Psoas muscle (tissue), 8 donors: ENCODE measurements around the gene MALRD1. TPM values are rescaled to one million over a fixed set of nuclear protein-coding genes. Genes with fewer than 3 reads are reported as not detected.

Experiments used
- ATAC-seq, 4 donors: fragments of 200-7000 bp; cut with Tn5 transposase; one replicate each; pipeline ENCODE4 v1.9.1; 2020; ENCODE audit warnings: moderate library complexity in 3 of 4, mild to moderate bottlenecking in 2 of 4
- DNase-seq, 2 donors: peaks; one replicate each; pipeline ENCODE4 v3.0.0-alpha.2; 2020
- H3K27ac ChIP-seq: fragments of 200-600 bp; one replicate; pipeline ENCODE4 v1.8.0; 2022
- H3K27me3 ChIP-seq, 3 donors: fragments of 200-600 bp in 1 of 3; one replicate each; pipeline versions ENCODE4 v1.6.1 to v1.8.0; 2013 to 2022; ENCODE audit warnings: low read length in 2 of 3, mild to moderate bottlenecking in 2 of 3, moderate library complexity in 1 of 3; ENCODE audit not compliant: insufficient read depth in 3 of 3
- H3K36me3 ChIP-seq, 2 donors: fragments of 200-600 bp in 1 of 2; one replicate each; pipeline versions ENCODE4 v1.6.1 to v1.8.0; 2013 to 2022; ENCODE audit warnings: low read depth in 1 of 2, mild to moderate bottlenecking in 1 of 2, moderate library complexity in 1 of 2; ENCODE audit not compliant: insufficient read depth in 1 of 2
- H3K4me1 ChIP-seq: fragments of 200-600 bp; one replicate; pipeline ENCODE4 v1.8.0; 2022
- H3K4me3 ChIP-seq: fragments of 200-600 bp; one replicate; pipeline ENCODE4 v1.8.0; 2022; ENCODE audit warnings: mild to moderate bottlenecking
- H3K9me3 ChIP-seq: fragments of 200-600 bp; one replicate; pipeline ENCODE4 v1.8.0; 2022
- CTCF ChIP-seq: fragments of 200-600 bp; IDR thresholded peaks from one replicate; pipeline ENCODE4 v1.8.0; 2022; ENCODE audit warnings: antibody characterized with exemption
- WGBS, 3 donors: extraction: QIAGEN DNeasy Blood & Tissue Kit; methylation state at CpG; one replicate each; pipeline versions ENCODE4 v1.1.6 to v1.1.7; 2013; 5-methylcytosine and 5-hydroxymethylcytosine counted together
- intact Hi-C, 2 donors: fragments of 100-400 bp; cut with DNase I; formaldehyde crosslinking; loops; one replicate each; pipeline versions ENCODE4 v1.11.0 to v1.14.2; 2022
- polyA plus RNA-seq, 3 donors: library from polyadenylated mRNA; stranded (reverse); fragments of 200-250 nt; gene quantifications; one replicate each; pipeline ENCODE4 v1.2.3, GENCODE V29; 2013
- total RNA-seq, 4 donors: library from RNA; stranded (reverse); fragmentation: NEBNext Ultra II Directional in 2 of 4; extraction: Animal tissue kit (Norgen Biotek cat#: 25700) in 2 of 4; gene quantifications; one replicate each; pipeline versions ENCODE4 v1.2.1 to v1.2.4, GENCODE V29; 2021 to 2023
- donor health status: healthy with polysubstance abuse.
- donor health status: DM: no; HTN: no; CAD: no; lungs with moderate emphysema.
- donor health status: Bipolar disorder and iron deficiency.
- donor health status: healthy.
- donor health status: DM: yes; HTN: yes; CAD: no.
- donor health status: DM: no; HTN: no; CAD: no.
- donor health status: DM: no; HTN: no; CAD: no.
- donor health status: DM: yes; HTN: yes; CAD: no.

Gene MALRD1
- total and polyA plus RNA-seq, 7 donors: 0.12 to 0.39 (median 0.27) TPM; not detected in 3

DNA sequence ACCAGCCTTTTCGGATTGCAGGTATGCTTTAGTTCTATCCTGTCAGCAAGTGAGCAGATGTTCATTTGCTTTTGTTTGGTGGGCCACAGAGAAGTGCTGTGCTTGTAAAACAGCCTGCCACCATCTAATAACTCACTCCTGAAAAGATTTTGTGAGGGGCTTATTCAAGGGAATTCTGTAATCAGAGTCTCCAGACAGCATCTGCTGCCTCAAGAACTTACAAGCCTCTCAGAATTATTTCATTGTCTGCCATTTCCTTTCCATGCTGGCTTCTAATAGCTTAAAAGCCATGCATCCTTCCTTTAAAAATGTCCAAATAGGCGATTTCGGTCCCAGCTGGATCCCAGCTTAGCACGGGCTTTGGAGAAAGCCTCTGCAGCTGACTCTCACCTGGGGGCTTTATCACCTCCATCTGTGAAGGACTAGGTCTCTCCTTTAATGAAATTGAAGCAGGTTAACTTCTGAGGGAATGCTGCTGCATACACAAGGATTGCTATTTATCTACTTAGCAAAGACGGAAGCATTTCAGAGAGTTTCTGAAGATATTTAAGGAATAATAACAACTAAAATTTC is 48.0 kb downstream of the MALRD1 start:
- no peak for ATAC-seq
- Histone ChIP-seq H3K36me3 (no peaks in the 10 kb centered on the region), H3K4me1 (no peaks in the 10 kb centered on the region), H3K9me3 (no peaks in the 10 kb centered on the region), H3K4me3 (no peak overlapping the region), H3K27me3 (no peaks in the 10 kb centered on the region), H3K27ac (no peak overlapping the region)
- DNase-seq: no peak
- intact Hi-C loops: no loop called here
- no peak for TF ChIP-seq CTCF
- WGBS, 3 donors: 31 to 39% (median 36%) methylated on average over 5 of the region's 5 CpGs

DNA sequence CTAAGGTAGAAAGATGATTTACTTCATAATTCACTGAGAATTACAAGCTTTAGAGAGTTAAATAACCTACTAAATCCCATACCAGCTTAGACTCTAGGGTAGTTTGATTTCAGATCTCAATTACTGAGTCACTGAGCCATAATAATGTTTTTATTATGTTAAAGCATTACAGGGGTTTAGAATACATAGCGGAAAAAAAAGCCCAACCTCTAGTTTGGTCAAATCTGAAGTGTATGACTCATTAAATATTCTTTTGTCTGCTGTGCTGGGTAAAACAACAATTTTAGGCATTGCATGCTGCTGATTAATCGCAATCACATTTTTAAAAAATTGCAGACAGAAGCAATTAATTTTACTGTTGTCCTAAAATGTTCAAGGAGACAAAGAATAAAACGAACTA is 48.5 kb downstream of the MALRD1 start:
- Histone ChIP-seq H3K27me3 (no peaks in the 10 kb centered on the region), H3K9me3 (no peaks in the 10 kb centered on the region), H3K4me1 (no peaks in the 10 kb centered on the region), H3K36me3 (no peaks in the 10 kb centered on the region), H3K27ac (no peak overlapping the region), H3K4me3 (no peak overlapping the region)
- no peak for TF ChIP-seq CTCF
- 67 to 77% (median 73%) methylated on average over 3 of the region's 3 CpGs for WGBS, 3 donors
- ATAC-seq: no peak
- no peak for DNase-seq
- intact Hi-C loops: no loop called here

GRCh38 chr10:19098803-19099202 is 50.2 kb downstream of the MALRD1 start:
- 83 to 92% (median 87%) methylated on average over 7 of the region's 7 CpGs for WGBS, 3 donors
- Histone ChIP-seq H3K4me3 (no peak overlapping the region), H3K36me3 (no peaks in the 10 kb centered on the region), H3K9me3 (no peaks in the 10 kb centered on the region), H3K27ac (no peak overlapping the region), H3K4me1 (no peaks in the 10 kb centered on the region), H3K27me3 (no peaks in the 10 kb centered on the region)
- DNase-seq (no peak), ATAC-seq (no peak)
- no peak for TF ChIP-seq CTCF
- intact Hi-C loops: no loop called here

- Histone ChIP-seq H3K4me1 (no peaks in the 10 kb centered on the region), H3K36me3 (no peaks in the 10 kb centered on the region), H3K27me3 (no peaks in the 10 kb centered on the region), H3K27ac (no peak overlapping the region), H3K4me3 (no peak overlapping the region), H3K9me3 (peaks cover 5% of the 10 kb centered on the region)
- DNase-seq (no peak), ATAC-seq (no peak)
- 40 to 47% (median 41%) methylated on average over 1 of the region's 1 CpG for WGBS, 3 donors
- no peak for TF ChIP-seq CTCF
- intact Hi-C loops: no loop called here
These were observed 58.8 kb downstream of the MALRD1 start for GRCh38 chr10:19107406-19107805.
